SU-DHL-6 (cell line): ENCODE data around the gene FBXO4.

Source experiments
- EZH2phosphoT487 ChIP-seq: fragments of 200-600 bp; sonication (generic), shearing (Covaris generic); conservative IDR thresholded peaks from 2 replicates; pipeline ENCODE4 v1.6.1; 2018; ENCODE audit warnings: mild to moderate bottlenecking, antibody characterized with exemption, low read length, moderate library complexity, mixed read lengths
- TF ChIP-seq, protein P1 (sequence below): fragments of 200-600 bp; sonication (generic); IDR thresholded peaks from one replicate; pipeline ENCODE4 v1.5.1; 2017; ENCODE audit warnings: antibody characterized with exemption, mild to moderate bottlenecking, low read length, moderate library complexity; ENCODE audit not compliant: insufficient read depth, poor library complexity, severe bottlenecking

DNA sequence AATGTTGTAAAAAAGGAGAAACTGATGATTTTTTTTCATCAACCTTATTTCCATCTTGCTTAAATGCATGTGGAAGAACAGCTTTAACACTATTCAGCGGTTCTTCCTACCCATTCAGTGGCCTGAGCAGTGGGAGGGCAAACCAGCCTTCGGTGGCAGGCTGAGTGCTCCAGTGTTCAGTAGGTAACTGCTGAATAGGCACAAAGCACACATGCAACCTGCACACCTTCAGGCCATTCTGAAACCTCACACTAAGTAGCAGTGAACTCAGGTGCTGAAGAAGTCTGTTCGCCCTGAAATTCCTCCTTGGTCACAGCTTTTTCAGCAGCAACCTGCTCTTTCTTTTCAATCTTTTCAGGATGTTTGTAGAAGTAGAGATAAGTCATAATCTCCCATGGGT lies 26.1 kb downstream of the FBXO4 start:
- TF ChIP-seq, protein P1, sequence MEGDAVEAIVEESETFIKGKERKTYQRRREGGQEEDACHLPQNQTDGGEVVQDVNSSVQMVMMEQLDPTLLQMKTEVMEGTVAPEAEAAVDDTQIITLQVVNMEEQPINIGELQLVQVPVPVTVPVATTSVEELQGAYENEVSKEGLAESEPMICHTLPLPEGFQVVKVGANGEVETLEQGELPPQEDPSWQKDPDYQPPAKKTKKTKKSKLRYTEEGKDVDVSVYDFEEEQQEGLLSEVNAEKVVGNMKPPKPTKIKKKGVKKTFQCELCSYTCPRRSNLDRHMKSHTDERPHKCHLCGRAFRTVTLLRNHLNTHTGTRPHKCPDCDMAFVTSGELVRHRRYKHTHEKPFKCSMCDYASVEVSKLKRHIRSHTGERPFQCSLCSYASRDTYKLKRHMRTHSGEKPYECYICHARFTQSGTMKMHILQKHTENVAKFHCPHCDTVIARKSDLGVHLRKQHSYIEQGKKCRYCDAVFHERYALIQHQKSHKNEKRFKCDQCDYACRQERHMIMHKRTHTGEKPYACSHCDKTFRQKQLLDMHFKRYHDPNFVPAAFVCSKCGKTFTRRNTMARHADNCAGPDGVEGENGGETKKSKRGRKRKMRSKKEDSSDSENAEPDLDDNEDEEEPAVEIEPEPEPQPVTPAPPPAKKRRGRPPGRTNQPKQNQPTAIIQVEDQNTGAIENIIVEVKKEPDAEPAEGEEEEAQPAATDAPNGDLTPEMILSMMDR, result no peak
- no peak for TF ChIP-seq EZH2phosphoT487
